GM12878 (cell line): ENCODE results near the gene UACA. TPM values are rescaled to one million over a fixed set of nuclear protein-coding genes. Genes with fewer than 3 reads are reported as not detected.

Source experiments
- BRCA1 ChIP-seq: IDR thresholded peaks from 2 replicates; pipeline ENCODE4 v1.6.1; 2011; ENCODE audit warnings: low read depth, low read length, improper control_type of control experiment
- CREM ChIP-seq: IDR thresholded peaks from 2 replicates; pipeline ENCODE4 v1.6.1; 2014; ENCODE audit warnings: antibody characterized with exemption, low read depth
- E2F8 ChIP-seq: fragments of 450-650 bp; IDR thresholded peaks from 2 replicates; pipeline ENCODE4 v1.6.1; 2018; ENCODE audit warnings: mild to moderate bottlenecking, low read depth, moderate library complexity; ENCODE audit not compliant: partially characterized antibody
- ESRRA ChIP-seq: IDR thresholded peaks from 2 replicates; pipeline ENCODE4 v1.6.1; 2012; ENCODE audit warnings: mild to moderate bottlenecking, low read length, improper control_type of control experiment
- FOXM1 ChIP-seq: IDR thresholded peaks from 2 replicates; pipeline ENCODE4 v1.6.1; 2012; ENCODE audit warnings: low read depth, mild to moderate bottlenecking, inconsistent platforms, low read length, moderate library complexity
- IKZF1 ChIP-seq: fragments of 450-650 bp; conservative IDR thresholded peaks from 2 replicates; pipeline ENCODE4 v1.6.1; 2017; ENCODE audit warnings: antibody characterized with exemption, mild to moderate bottlenecking
- MLLT1 ChIP-seq: fragments of 450-650 bp; IDR thresholded peaks from 2 replicates; pipeline ENCODE4 v1.6.1; 2016; ENCODE audit warnings: mild to moderate bottlenecking
- MTA3 ChIP-seq: IDR thresholded peaks from 2 replicates; pipeline ENCODE4 v1.6.1; 2012; ENCODE audit warnings: low read length, inconsistent platforms, borderline replicate concordance
- NBN ChIP-seq: fragments of 450-650 bp; IDR thresholded peaks from 2 replicates; pipeline ENCODE4 v1.6.1; 2016
- NFIC ChIP-seq: IDR thresholded peaks from 2 replicates; pipeline ENCODE4 v1.6.1; 2012; ENCODE audit warnings: low read depth, mild to moderate bottlenecking, inconsistent platforms, low read length, moderate library complexity
- NFYB ChIP-seq: IDR thresholded peaks from 2 replicates; pipeline ENCODE4 v1.6.1; 2011; ENCODE audit warnings: low read depth, mild to moderate bottlenecking, low read length, improper control_type of control experiment, moderate library complexity; ENCODE audit not compliant: insufficient read depth
- NRF1 ChIP-seq: conservative IDR thresholded peaks from 2 replicates; pipeline ENCODE4 v1.6.1; 2011; ENCODE audit warnings: mild to moderate bottlenecking, low read depth, low read length, improper control_type of control experiment
- PAX8 ChIP-seq: fragments of 450-650 bp; IDR thresholded peaks from 2 replicates; pipeline ENCODE4 v1.6.1; 2017; ENCODE audit warnings: mild to moderate bottlenecking, moderate library complexity
- PBX3 ChIP-seq: IDR thresholded peaks from 2 replicates; pipeline ENCODE4 v1.6.1; 2011; ENCODE audit warnings: mild to moderate bottlenecking, low read depth, low read length, moderate library complexity; ENCODE audit not compliant: insufficient replicate concordance
- POU2F2 ChIP-seq: IDR thresholded peaks from 3 replicates; pipeline ENCODE4 v1.6.1; 2011; ENCODE audit warnings: low read depth, mild to moderate bottlenecking, low read length, borderline replicate concordance
- RAD21 ChIP-seq: IDR thresholded peaks from 2 replicates; pipeline ENCODE4 v1.6.1; 2011; ENCODE audit warnings: mild to moderate bottlenecking, low read depth, low read length, moderate library complexity; ENCODE audit not compliant: insufficient read depth
- RBBP5 ChIP-seq: fragments of 200-600 bp; sonication (generic); conservative IDR thresholded peaks from 2 replicates; pipeline ENCODE4 v1.6.1; 2016
- RCOR1 ChIP-seq: conservative IDR thresholded peaks from 2 replicates; pipeline ENCODE4 v1.6.1; 2012; ENCODE audit warnings: low read depth, low read length, improper control_type of control experiment
- SIN3A ChIP-seq: IDR thresholded peaks from 2 replicates; pipeline ENCODE4 v1.6.1; 2012; ENCODE audit warnings: low read depth, low read length, improper control_type of control experiment
- SMAD1 ChIP-seq: fragments of 450-650 bp; IDR thresholded peaks from 2 replicates; pipeline ENCODE4 v1.6.1; 2018; ENCODE audit warnings: mild to moderate bottlenecking, low read depth; ENCODE audit not compliant: partially characterized antibody
- SMC3 ChIP-seq: IDR thresholded peaks from 2 replicates; pipeline ENCODE4 v1.6.1; 2011; ENCODE audit warnings: low read length, improper control_type of control experiment, borderline replicate concordance
- SRF ChIP-seq, 2 experiments: IDR thresholded peaks; 2 replicates each; pipeline ENCODE4 v1.6.1; 2011; ENCODE audit warnings: low read depth in 2 of 2, low read length in 2 of 2, mild to moderate bottlenecking in 1 of 2, moderate library complexity in 1 of 2
- STAT1 ChIP-seq: fragments of 450-650 bp; conservative IDR thresholded peaks from 2 replicates; pipeline ENCODE4 v1.6.1; 2014; ENCODE audit warnings: antibody characterized with exemption, mild to moderate bottlenecking
- SUZ12 ChIP-seq: fragments of 200-600 bp; sonication (generic); IDR thresholded peaks from one replicate; pipeline ENCODE4 v1.6.1; 2018; ENCODE audit warnings: antibody characterized with exemption, mild to moderate bottlenecking; ENCODE audit not compliant: unreplicated experiment
- TCF3 ChIP-seq: IDR thresholded peaks from 2 replicates; pipeline ENCODE4 v1.6.1; 2012; ENCODE audit warnings: low read depth, mild to moderate bottlenecking, low read length, borderline replicate concordance; ENCODE audit not compliant: insufficient read depth
- WRNIP1 ChIP-seq: IDR thresholded peaks from 2 replicates; pipeline ENCODE4 v1.6.1; 2011; ENCODE audit warnings: low read depth, low read length, improper control_type of control experiment, borderline replicate concordance
- ZNF384 ChIP-seq: IDR thresholded peaks from 2 replicates; pipeline ENCODE4 v1.6.1; 2012; ENCODE audit warnings: low read depth, mild to moderate bottlenecking, low read length, improper control_type of control experiment, borderline replicate concordance
- polyA plus RNA-seq, 11 experiments: library from polyadenylated mRNA; depleted of rRNA in 4 of 11; unstranded in 6 of 11; stranded (reverse) in 5 of 11; fragments of >200 nt; fragmentation: Nextera tagmentation in 4 of 11; fragmentation: Illumina TruSeq in 1 of 11; extraction: Ambion mirVana in 4 of 11; extraction: Trizol in 1 of 11; gene quantifications; 1 replicate in 1 of 11; 2 replicates in 10 of 11; pipeline versions ENCODE4 v1.2.1 to v1.2.3, GENCODE V29; 2011 to 2016; ENCODE audit warnings: inconsistent platforms in 2 of 11, missing spikeins in 2 of 11, low read depth in 1 of 11
- total RNA-seq, 4 experiments: library from RNA; depleted of rRNA in 3 of 4; stranded (reverse); fragments of >200 nt in 3 of 4; fragmentation: Illumina TruSeq in 1 of 4; extraction: Trizol in 1 of 4; gene quantifications; 2 replicates each; pipeline versions ENCODE4 v1.2.1 to v1.2.3, GENCODE V29; 2013 to 2021

Gene UACA
- total and polyA plus RNA-seq, 10 of the 15 experiments (the other 5 are each of a cell fraction or from before 2014, with no cell fraction given): 0.30 to 4.0 (median 2.0) TPM

- TF ChIP-seq E2F8: no peak
- TF ChIP-seq RAD21: no peak
- TF ChIP-seq MTA3: no peak
- TF ChIP-seq ESRRA: no peak
- no peak for TF ChIP-seq SRF (IDR thresholded peaks at IDR 0.05; ENCODE audit: low read depth in 2 of 2, low read length in 2 of 2)
- no peak for TF ChIP-seq SUZ12
- no peak for TF ChIP-seq PAX8
- 0 out of 2 replicates have a peak, but pooled peaks have one; percentile 12 for TF ChIP-seq CREM
- no peak for TF ChIP-seq RCOR1
- no peak for TF ChIP-seq SIN3A
- TF ChIP-seq NFYB: peak; percentile 75
- 0 out of 2 replicates have a peak, but pooled peaks have one; percentile 46 for TF ChIP-seq TCF3
- TF ChIP-seq ZNF384: no peak
- no peak for TF ChIP-seq NRF1
- TF ChIP-seq STAT1: no peak
- TF ChIP-seq MLLT1: no peak
- TF ChIP-seq SMAD1: no peak
- no peak for TF ChIP-seq FOXM1
- TF ChIP-seq POU2F2: no peak
- no peak for TF ChIP-seq BRCA1
- no peak for TF ChIP-seq NBN
- TF ChIP-seq RBBP5: no peak
- 0 out of 2 replicates have a peak, but pooled peaks have one; percentile 9 for TF ChIP-seq IKZF1
- TF ChIP-seq PBX3: no peak
- no peak for TF ChIP-seq SMC3
- TF ChIP-seq WRNIP1: no peak
- TF ChIP-seq NFIC: no peak
Observed at GRCh38 chr15:70763120-70763949, at the start of gene UACA (continued).
